Measurements from ENCODE around the gene CCDC3. TPM values are rescaled to one million over a fixed set of nuclear protein-coding genes. Genes with fewer than 3 reads are reported as not detected.

Gene CCDC3
- total RNA-seq, 4 donors from 2014 or later = 5.6 to 34.3 (median 13.4) TPM

GRCh38 chr10:13047529-13048206 lies 46.2 kb upstream of the CCDC3 start:
- intact Hi-C loops (cut with DNase I) = no loop called here
- no peaks in the 10 kb centered on the region for H3K27me3 ChIP-seq
- H3K9me3 ChIP-seq = no peaks in the 10 kb centered on the region
- H3K27ac ChIP-seq = no peak overlapping the region
- no peak for DNase-seq
- no peak overlapping the region for H3K4me3 ChIP-seq
- TF ChIP-seq POLR2A (IDR thresholded peaks at IDR 0.05) = no peak
- TF ChIP-seq, protein P1, sequence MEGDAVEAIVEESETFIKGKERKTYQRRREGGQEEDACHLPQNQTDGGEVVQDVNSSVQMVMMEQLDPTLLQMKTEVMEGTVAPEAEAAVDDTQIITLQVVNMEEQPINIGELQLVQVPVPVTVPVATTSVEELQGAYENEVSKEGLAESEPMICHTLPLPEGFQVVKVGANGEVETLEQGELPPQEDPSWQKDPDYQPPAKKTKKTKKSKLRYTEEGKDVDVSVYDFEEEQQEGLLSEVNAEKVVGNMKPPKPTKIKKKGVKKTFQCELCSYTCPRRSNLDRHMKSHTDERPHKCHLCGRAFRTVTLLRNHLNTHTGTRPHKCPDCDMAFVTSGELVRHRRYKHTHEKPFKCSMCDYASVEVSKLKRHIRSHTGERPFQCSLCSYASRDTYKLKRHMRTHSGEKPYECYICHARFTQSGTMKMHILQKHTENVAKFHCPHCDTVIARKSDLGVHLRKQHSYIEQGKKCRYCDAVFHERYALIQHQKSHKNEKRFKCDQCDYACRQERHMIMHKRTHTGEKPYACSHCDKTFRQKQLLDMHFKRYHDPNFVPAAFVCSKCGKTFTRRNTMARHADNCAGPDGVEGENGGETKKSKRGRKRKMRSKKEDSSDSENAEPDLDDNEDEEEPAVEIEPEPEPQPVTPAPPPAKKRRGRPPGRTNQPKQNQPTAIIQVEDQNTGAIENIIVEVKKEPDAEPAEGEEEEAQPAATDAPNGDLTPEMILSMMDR (IDR thresholded peaks at IDR 0.05) = no peak
- no peaks in the 10 kb centered on the region for H3K36me3 ChIP-seq
- no peaks in the 10 kb centered on the region for H3K4me1 ChIP-seq
- WGBS, 2 donors = 68 to 75% methylated on average over 9 to 11 of the region's 12 CpGs

GRCh38 chr10:13046851-13047528 lies 45.5 kb upstream of the CCDC3 start:
- no peaks in the 10 kb centered on the region for H3K36me3 ChIP-seq
- no peaks in the 10 kb centered on the region for H3K4me1 ChIP-seq
- DNase-seq = no peak
- no peak overlapping the region for H3K4me3 ChIP-seq
- TF ChIP-seq POLR2A (IDR thresholded peaks at IDR 0.05) = no peak
- TF ChIP-seq, protein P1 (IDR thresholded peaks at IDR 0.05) = no peak
- intact Hi-C loops (cut with DNase I) = no loop called here
- H3K9me3 ChIP-seq = no peaks in the 10 kb centered on the region
- H3K27ac ChIP-seq = no peak overlapping the region
- H3K27me3 ChIP-seq = no peaks in the 10 kb centered on the region
- 57 to 58% methylated on average over 5 of the region's 6 CpGs for WGBS, 2 donors

DNA sequence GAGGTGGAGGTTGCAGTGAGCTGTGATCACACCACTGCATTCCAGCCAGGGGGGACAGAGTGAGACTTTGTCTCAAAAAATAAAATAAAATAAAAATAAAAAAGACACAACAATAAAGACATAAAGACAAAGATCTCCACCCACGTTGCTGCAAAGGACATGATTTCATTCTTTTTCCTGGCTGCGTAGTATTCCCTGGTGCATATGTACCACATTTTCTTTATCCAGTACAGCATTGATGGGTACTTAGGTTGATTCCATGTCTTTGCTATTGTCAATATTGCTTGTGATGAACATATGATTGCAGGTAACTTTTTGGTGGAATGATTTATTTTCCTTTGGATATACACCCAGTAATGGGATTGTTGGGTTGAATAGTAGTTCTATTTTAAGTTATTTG lies 42.0 kb upstream of the CCDC3 start:
- Histone ChIP-seq H3K27me3 (no peaks in the 10 kb centered on the region), H3K4me1 (no peaks in the 10 kb centered on the region), H3K36me3 (no peaks in the 10 kb centered on the region), H3K9me3 (no peaks in the 10 kb centered on the region), H3K27ac (no peak overlapping the region), H3K4me3 (no peak overlapping the region)
- intact Hi-C loops (cut with DNase I) = no loop called here
- no peak for TF ChIP-seq POLR2A (IDR thresholded peaks at IDR 0.05)
- TF ChIP-seq, protein P1 (IDR thresholded peaks at IDR 0.05) = no peak
- no peak for DNase-seq
- 78 to 81% methylated on average over 2 of the region's 2 CpGs for WGBS, 2 donors

DNA sequence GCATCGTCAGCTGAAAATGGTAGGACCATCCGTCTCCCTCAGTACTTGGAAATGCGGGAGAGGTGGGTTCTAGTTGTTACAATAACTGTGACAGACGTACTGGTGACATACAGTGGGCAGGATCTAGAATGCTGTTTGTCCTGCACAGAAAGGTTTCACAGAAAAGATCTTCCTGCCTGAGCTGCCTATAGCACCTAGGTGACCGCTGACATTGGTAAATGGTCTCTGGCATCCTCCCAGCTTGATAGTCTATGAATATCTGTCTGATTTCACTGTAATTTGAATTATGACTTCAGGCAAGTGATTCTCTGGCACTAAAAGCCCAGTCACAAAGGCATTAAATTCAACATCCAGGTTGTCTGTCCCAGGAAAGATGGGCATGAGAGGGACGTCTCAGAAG lies 38.2 kb upstream of the CCDC3 start:
- no peaks in the 10 kb centered on the region for H3K27me3 ChIP-seq
- no peaks in the 10 kb centered on the region for H3K9me3 ChIP-seq
- no peak overlapping the region for H3K4me3 ChIP-seq
- intact Hi-C loops (cut with DNase I) = no loop called here
- TF ChIP-seq, protein P1 (IDR thresholded peaks at IDR 0.05) = no peak
- TF ChIP-seq POLR2A (IDR thresholded peaks at IDR 0.05) = no peak
- no peak for DNase-seq
- no peaks in the 10 kb centered on the region for H3K36me3 ChIP-seq
- WGBS, 2 donors = 59 to 68% methylated on average over 4 to 6 of the region's 6 CpGs
- no peaks in the 10 kb centered on the region for H3K4me1 ChIP-seq
- no peak overlapping the region for H3K27ac ChIP-seq

GRCh38 chr10:13038391-13038790 lies 36.9 kb upstream of the CCDC3 start:
- DNase-seq = no peak
- no peak for TF ChIP-seq POLR2A (IDR thresholded peaks at IDR 0.05)
- TF ChIP-seq, protein P1 (IDR thresholded peaks at IDR 0.05) = no peak
- Histone ChIP-seq H3K27me3 (no peaks in the 10 kb centered on the region), H3K9me3 (no peaks in the 10 kb centered on the region), H3K36me3 (no peaks in the 10 kb centered on the region), H3K4me1 (no peaks in the 10 kb centered on the region), H3K27ac (no peak overlapping the region), H3K4me3 (no peak overlapping the region)
- intact Hi-C loops (cut with DNase I) = no loop called here
- 17 to 50% methylated on average over 1 of the region's 2 CpGs for WGBS, 2 donors
